Panc1 (cell line): ENCODE results near the gene SKAP1. TPM values are rescaled to one million over a fixed set of nuclear protein-coding genes. Genes with fewer than 3 reads are reported as not detected.
"Not testable (repeated sequence)": the region's sequence is repeated elsewhere in the genome, so short reads cannot be mapped to it uniquely, and the experiment has no call there.

Experiments used
- ATAC-seq: fragments of 200-7000 bp; cut with Tn5 transposase; 2 replicates; pipeline ENCODE4 v1.9.1; 2020; ENCODE audit warnings: mild to moderate bottlenecking, moderate library complexity
- BruUV-seq: library from RNA; stranded (reverse); fragments of 400-500 nt; replicated peaks from 2 replicates; lab custom pipeline; 2021; lab: Mats Ljungman, UMichigan
- CTCF ChIA-PET: fragments of 300-600 bp; sonication (Branson Sonifier 250); formaldehyde crosslinking; loops from one replicate; lab custom pipeline; 2022; ENCODE audit warnings: antibody characterized with exemption; lab: Charles Lee
- POLR2A ChIA-PET: fragments of 300-600 bp; sonication (Branson Sonifier 250); formaldehyde crosslinking; loops from one replicate; lab custom pipeline; 2022; ENCODE audit warnings: antibody characterized with exemption; lab: Charles Lee
- DNase-seq: peaks from one replicate; pipeline ENCODE4 v3.0.0-alpha.2; 2010; ENCODE audit warnings: low read depth, low spot score
- H3K27ac ChIP-seq: 2 replicates; pipeline ENCODE4 v1.5.1; 2011; ENCODE audit warnings: mild to moderate bottlenecking, low read length, inconsistent platforms
- H3K27me3 ChIP-seq: fragments of 200-500 bp; sonication (Bioruptor generic); 2 replicates; pipeline ENCODE4 v1.6.0; 2014; ENCODE audit warnings: low read length, inconsistent platforms; ENCODE audit not compliant: control insufficient read depth, insufficient read depth
- H3K36me3 ChIP-seq: fragments of 200-500 bp; sonication (Bioruptor generic); 2 replicates; pipeline ENCODE4 v1.5.1; 2014; ENCODE audit warnings: inconsistent platforms, mild to moderate bottlenecking, low read length, moderate library complexity; ENCODE audit not compliant: control insufficient read depth, insufficient read depth
- H3K4me1 ChIP-seq: 2 replicates; pipeline ENCODE4 v1.5.1; 2011; ENCODE audit warnings: inconsistent platforms, mild to moderate bottlenecking, low read length, moderate library complexity; ENCODE audit not compliant: control insufficient read depth, insufficient read depth
- H3K4me3 ChIP-seq, 2 experiments: 2 replicates each; pipeline ENCODE4 v1.5.1; 2011 to 2012; ENCODE audit warnings: low read depth in 2 of 2, low read length in 2 of 2, mild to moderate bottlenecking in 2 of 2, inconsistent platforms in 1 of 2, moderate library complexity in 1 of 2
- H3K9me3 ChIP-seq: fragments of 200-500 bp; sonication (Bioruptor generic); 2 replicates; pipeline ENCODE4 v1.5.1; 2014; ENCODE audit warnings: low read depth, mild to moderate bottlenecking, inconsistent platforms, low read length, moderate library complexity; ENCODE audit not compliant: control insufficient read depth, insufficient read depth
- POLR2AphosphoS5 ChIP-seq: IDR thresholded peaks from 2 replicates; pipeline ENCODE4 v1.6.1; 2012; ENCODE audit warnings: mild to moderate bottlenecking, low read depth, low read length, moderate library complexity
- SIN3A ChIP-seq: IDR thresholded peaks from 2 replicates; pipeline ENCODE4 v1.6.1; 2012; ENCODE audit warnings: low read depth, mild to moderate bottlenecking, low read length, moderate library complexity, borderline replicate concordance; ENCODE audit not compliant: insufficient read depth
- TCF7L2 ChIP-seq: IDR thresholded peaks from 2 replicates; pipeline ENCODE4 v1.6.1; 2011; ENCODE audit warnings: mild to moderate bottlenecking, low read depth, low read length, inconsistent platforms
- in situ Hi-C: cut with HindIII; loops from 2 replicates; pipeline ENCODE4 v1.10.0; 2016; ENCODE audit warnings: low sequenced_read_pairs, low pct_unique_long_range_greater_than_20kb
- intact Hi-C: fragments of 100-400 bp; cut with micrococcal nuclease; formaldehyde crosslinking; loops from one replicate; pipeline ENCODE4 v1.10.0; 2022; ENCODE audit not compliant: unreplicated experiment
- total RNA-seq: library from RNA; stranded (reverse); gene quantifications from one replicate; pipeline ENCODE4 v1.2.1, GENCODE V29; 2021; ENCODE audit not compliant: unreplicated experiment
- TF ChIP-seq, protein P1 (sequence below): fragments of 450-650 bp; IDR thresholded peaks from 2 replicates; pipeline ENCODE4 v1.5.1; 2017; ENCODE audit warnings: mild to moderate bottlenecking
- TF ChIP-seq, protein P2 (sequence below), 2 experiments: IDR thresholded peaks; 2 replicates each; pipeline ENCODE4 v1.6.1; 2011 to 2012; ENCODE audit warnings: low read depth in 2 of 2, control low read depth in 1 of 2, low read length in 1 of 2, mild to moderate bottlenecking in 1 of 2, moderate library complexity in 1 of 2; ENCODE audit not compliant: insufficient read depth in 1 of 2

Gene SKAP1
- total RNA-seq, 1 experiment from 2014 or later, result 0.90 TPM

DNA sequence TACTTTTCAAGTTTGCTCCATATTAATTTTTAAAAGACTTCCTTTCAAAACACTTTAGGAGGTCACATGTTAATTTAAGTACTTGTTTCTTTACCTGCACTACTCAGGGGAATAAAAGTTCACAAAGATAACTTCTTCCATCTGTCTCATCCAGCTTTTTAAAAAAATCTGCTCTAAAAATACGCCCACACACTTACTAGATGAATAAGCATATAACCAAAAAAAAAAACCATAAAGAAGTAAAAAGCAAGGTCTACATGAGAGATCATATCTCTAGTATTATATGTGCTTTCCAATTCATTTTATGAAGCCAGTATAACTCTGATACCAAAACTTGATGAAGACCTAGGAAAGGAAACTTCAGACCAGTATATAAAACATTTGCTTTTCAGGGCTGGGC is 17.2 kb downstream of the SKAP1 start:
- no peak for DNase-seq
- no peaks in the 10 kb centered on the region for H3K36me3 ChIP-seq
- ATAC-seq, result no peak
- in situ Hi-C loops (no loop called here), intact Hi-C loops (no loop called here)
- BruUV-seq, result no TSS peak
- CTCF ChIA-PET, result no interaction called here
- 0 out of 2 replicates have a peak, but pooled peaks cover 2% of the 10 kb centered on the region for H3K4me1 ChIP-seq
- peaks cover 9% of the 10 kb centered on the region for H3K27me3 ChIP-seq
- POLR2A ChIA-PET, result interaction anchor here (0.6 kb wide), 1 partner anchor 33 kb away, joined by 4 read pairs; no protein-coding TSS in a partner anchor
- TF ChIP-seq, protein P1, sequence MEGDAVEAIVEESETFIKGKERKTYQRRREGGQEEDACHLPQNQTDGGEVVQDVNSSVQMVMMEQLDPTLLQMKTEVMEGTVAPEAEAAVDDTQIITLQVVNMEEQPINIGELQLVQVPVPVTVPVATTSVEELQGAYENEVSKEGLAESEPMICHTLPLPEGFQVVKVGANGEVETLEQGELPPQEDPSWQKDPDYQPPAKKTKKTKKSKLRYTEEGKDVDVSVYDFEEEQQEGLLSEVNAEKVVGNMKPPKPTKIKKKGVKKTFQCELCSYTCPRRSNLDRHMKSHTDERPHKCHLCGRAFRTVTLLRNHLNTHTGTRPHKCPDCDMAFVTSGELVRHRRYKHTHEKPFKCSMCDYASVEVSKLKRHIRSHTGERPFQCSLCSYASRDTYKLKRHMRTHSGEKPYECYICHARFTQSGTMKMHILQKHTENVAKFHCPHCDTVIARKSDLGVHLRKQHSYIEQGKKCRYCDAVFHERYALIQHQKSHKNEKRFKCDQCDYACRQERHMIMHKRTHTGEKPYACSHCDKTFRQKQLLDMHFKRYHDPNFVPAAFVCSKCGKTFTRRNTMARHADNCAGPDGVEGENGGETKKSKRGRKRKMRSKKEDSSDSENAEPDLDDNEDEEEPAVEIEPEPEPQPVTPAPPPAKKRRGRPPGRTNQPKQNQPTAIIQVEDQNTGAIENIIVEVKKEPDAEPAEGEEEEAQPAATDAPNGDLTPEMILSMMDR, result no peak
- TF ChIP-seq TCF7L2 (no peak), POLR2AphosphoS5 (no peak), SIN3A (no peak)
- TF ChIP-seq, protein P2, sequence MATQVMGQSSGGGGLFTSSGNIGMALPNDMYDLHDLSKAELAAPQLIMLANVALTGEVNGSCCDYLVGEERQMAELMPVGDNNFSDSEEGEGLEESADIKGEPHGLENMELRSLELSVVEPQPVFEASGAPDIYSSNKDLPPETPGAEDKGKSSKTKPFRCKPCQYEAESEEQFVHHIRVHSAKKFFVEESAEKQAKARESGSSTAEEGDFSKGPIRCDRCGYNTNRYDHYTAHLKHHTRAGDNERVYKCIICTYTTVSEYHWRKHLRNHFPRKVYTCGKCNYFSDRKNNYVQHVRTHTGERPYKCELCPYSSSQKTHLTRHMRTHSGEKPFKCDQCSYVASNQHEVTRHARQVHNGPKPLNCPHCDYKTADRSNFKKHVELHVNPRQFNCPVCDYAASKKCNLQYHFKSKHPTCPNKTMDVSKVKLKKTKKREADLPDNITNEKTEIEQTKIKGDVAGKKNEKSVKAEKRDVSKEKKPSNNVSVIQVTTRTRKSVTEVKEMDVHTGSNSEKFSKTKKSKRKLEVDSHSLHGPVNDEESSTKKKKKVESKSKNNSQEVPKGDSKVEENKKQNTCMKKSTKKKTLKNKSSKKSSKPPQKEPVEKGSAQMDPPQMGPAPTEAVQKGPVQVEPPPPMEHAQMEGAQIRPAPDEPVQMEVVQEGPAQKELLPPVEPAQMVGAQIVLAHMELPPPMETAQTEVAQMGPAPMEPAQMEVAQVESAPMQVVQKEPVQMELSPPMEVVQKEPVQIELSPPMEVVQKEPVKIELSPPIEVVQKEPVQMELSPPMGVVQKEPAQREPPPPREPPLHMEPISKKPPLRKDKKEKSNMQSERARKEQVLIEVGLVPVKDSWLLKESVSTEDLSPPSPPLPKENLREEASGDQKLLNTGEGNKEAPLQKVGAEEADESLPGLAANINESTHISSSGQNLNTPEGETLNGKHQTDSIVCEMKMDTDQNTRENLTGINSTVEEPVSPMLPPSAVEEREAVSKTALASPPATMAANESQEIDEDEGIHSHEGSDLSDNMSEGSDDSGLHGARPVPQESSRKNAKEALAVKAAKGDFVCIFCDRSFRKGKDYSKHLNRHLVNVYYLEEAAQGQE (IDR thresholded peaks at IDR 0.05; ENCODE audit: insufficient read depth in 1 of 2, low read depth in 2 of 2, low read length in 1 of 2), result no peak
- no peaks in the 10 kb centered on the region for H3K9me3 ChIP-seq
- no peak overlapping the region for H3K27ac ChIP-seq
- no peak overlapping the region for H3K4me3 ChIP-seq

DNA sequence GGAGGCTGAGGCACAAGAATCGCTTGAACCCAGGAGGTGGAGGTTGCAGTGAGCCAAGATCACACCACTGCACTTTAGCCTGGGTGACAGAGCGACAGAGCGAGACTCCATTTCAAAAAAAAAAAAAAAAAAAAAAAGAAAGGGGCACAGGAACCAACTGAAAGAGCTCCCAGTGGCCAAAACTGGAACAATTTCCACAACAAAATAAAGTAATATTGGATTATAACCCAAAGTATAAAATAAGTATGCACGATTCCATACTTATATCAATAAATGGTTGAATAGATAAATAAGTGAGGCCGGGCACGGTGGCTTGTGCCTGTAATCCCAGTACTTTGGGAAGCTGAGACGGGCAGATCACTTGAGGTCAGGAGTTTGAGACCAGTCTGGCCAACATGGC is 19.2 kb downstream of the SKAP1 start:
- BruUV-seq, H3K9me3 ChIP-seq, DNase-seq, intact Hi-C loops, ATAC-seq, in situ Hi-C loops, H3K4me1 ChIP-seq, H3K36me3 ChIP-seq, H3K27ac ChIP-seq, H3K27me3 ChIP-seq, H3K4me3 ChIP-seq: not testable (repeated sequence)
- ChIA-PET POLR2A (interaction anchor here (0.7 kb wide), 1 partner anchor 130 kb away, joined by 3 read pairs; no protein-coding TSS in a partner anchor), CTCF (interaction anchor here (0.6 to 0.7 kb wide), 5 partner anchors 30 to 276 kb away, joined by 3 to 11 read pairs (median 4); no protein-coding TSS in a partner anchor)

DNA sequence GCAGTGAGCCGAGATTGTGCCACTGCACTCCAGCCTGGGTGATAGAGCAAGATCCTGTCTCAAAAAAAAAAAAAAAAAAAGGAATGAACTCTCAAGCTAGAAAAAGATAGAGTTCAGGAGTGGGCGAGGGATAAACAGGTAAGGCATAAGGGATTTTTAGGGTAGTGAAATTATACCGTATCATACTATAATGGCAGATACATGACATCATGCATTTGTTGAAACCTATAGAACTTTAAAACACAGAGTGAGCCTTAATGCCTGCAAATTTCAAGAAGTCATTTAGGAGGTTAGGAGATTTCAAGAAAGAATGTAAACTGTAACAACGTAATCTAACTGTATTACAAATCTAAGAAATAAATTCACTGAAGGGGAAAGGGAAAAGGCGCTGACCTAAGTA is 20.4 kb downstream of the SKAP1 start:
- Histone ChIP-seq H3K4me1 (no peaks in the 10 kb centered on the region), H3K27me3 (no peaks in the 10 kb centered on the region), H3K4me3 (no peak overlapping the region), H3K27ac (no peak overlapping the region), H3K36me3 (no peaks in the 10 kb centered on the region), H3K9me3 (no peaks in the 10 kb centered on the region)
- intact Hi-C loops (no loop called here), in situ Hi-C loops (no loop called here)
- TF ChIP-seq, protein P1, result no peak
- TF ChIP-seq, protein P2 (IDR thresholded peaks at IDR 0.05; ENCODE audit: insufficient read depth in 1 of 2, low read depth in 2 of 2, low read length in 1 of 2), result no peak
- BruUV-seq, result no TSS peak
- ATAC-seq (no peak), DNase-seq (no peak)
- POLR2A ChIA-PET, result no interaction called here
- CTCF ChIA-PET, result no interaction called here
